A673 (cell line): ENCODE measurements around the gene HOXB7.

Source experiments
- EZH2 ChIP-seq: fragments of 200-600 bp; sonication (generic); IDR thresholded peaks from 2 replicates; pipeline ENCODE4 v1.6.1; 2017; ENCODE audit warnings: borderline replicate concordance, low read depth, mild to moderate bottlenecking, mixed read lengths, antibody characterized with exemption, low read length; ENCODE audit not compliant: poor library complexity, severe bottlenecking
- TF ChIP-seq, protein P1 (sequence below): fragments of 300-800, 200-600 bp; sonication (generic); conservative IDR thresholded peaks from 2 replicates; pipeline ENCODE4 v1.5.1; 2017; ENCODE audit warnings: low read depth, mild to moderate bottlenecking, antibody characterized with exemption, low read length, moderate library complexity, mixed read lengths

DNA sequence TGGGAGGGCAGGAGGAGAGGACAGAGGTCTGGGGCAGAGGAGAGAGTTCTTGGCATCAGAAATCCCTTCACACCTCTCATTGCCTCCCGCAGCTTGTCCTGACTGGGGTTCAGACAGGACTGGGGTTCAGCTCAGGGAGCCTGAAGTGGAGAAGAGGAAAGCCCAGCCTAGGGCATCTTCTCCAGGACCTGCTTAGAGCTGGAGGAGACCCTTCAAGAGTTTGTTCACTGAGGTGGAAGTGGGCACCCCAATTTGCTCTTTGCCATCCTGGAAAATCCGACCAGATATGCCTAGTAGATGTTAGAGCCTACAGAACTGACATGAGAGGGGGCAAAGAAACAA is 22.8 kb downstream of the HOXB7 start:
- TF ChIP-seq, protein P1, sequence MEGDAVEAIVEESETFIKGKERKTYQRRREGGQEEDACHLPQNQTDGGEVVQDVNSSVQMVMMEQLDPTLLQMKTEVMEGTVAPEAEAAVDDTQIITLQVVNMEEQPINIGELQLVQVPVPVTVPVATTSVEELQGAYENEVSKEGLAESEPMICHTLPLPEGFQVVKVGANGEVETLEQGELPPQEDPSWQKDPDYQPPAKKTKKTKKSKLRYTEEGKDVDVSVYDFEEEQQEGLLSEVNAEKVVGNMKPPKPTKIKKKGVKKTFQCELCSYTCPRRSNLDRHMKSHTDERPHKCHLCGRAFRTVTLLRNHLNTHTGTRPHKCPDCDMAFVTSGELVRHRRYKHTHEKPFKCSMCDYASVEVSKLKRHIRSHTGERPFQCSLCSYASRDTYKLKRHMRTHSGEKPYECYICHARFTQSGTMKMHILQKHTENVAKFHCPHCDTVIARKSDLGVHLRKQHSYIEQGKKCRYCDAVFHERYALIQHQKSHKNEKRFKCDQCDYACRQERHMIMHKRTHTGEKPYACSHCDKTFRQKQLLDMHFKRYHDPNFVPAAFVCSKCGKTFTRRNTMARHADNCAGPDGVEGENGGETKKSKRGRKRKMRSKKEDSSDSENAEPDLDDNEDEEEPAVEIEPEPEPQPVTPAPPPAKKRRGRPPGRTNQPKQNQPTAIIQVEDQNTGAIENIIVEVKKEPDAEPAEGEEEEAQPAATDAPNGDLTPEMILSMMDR = no peak
- TF ChIP-seq EZH2 = no peak
